ENCODE measurements around the gene AFF3. TPM values are rescaled to one million over a fixed set of nuclear protein-coding genes. Genes with fewer than 3 reads are reported as not detected.

Gene AFF3
- total and polyA plus RNA-seq, 10 of the 15 experiments (the other 5 are each of a cell fraction or from before 2014, with no cell fraction given): 0.26 to 5.5 (median 3.0) TPM

DNA sequence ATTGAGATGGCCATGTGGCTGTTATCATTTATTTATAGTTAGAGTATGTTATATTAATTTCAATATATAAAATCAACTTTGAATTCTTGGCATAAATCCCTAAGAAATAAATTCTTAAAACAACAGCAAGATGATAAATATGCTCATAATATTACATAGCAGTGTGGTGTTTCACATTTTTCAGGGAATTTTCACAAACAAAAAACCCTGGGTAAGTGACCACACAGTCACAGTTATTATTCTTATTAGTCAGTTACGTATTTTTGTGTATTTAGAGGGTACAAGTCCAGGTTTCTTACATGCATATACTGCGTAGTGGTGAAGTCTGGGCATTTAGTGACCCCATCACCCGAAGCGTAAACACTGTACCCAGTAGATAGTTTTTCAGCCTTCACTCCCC lies 363.1 kb downstream of the AFF3 start:
- BruUV-seq (replicated peaks): no TSS peak
- Histone ChIP-seq H4K20me1 (ENCODE audit: control insufficient read depth, insufficient read depth) (no peaks in the 10 kb centered on the region), H3K27me3 (replicated peaks in 1 of 2; ENCODE audit: control insufficient read depth in 2 of 2, insufficient read depth in 2 of 2, low read length in 1 of 2) (no peaks in the 10 kb centered on the region), H3K79me2 (ENCODE audit: control insufficient read depth, insufficient read depth, low read length) (no peaks in the 10 kb centered on the region), H3K9ac (ENCODE audit: control insufficient read depth, insufficient read depth, low read length) (no peak overlapping the region), H3K36me3 (ENCODE audit: control insufficient read depth in 2 of 2, insufficient read depth in 2 of 2, low read length in 1 of 2) (no peaks in the 10 kb centered on the region), H3K4me3 (no peak overlapping the region), H2AFZ (ENCODE audit: control insufficient read depth, low read depth, low read length) (no peak overlapping the region), H3K9me3 (replicated peaks; ENCODE audit: control insufficient read depth, insufficient read depth, low read length) (no peaks in the 10 kb centered on the region), H3K4me2 (ENCODE audit: control insufficient read depth, insufficient read depth) (no peak overlapping the region), H3K4me1 (ENCODE audit: control insufficient read depth, insufficient read depth, low read length) (no peaks in the 10 kb centered on the region), H3K27ac (ENCODE audit: control insufficient read depth, insufficient read depth) (no peak overlapping the region)
- ChIA-PET POLR2A (no interaction called here), RAD21 (ENCODE audit: unreplicated experiment) (no interaction called here), CTCF (no interaction called here), SMC1A (ENCODE audit: uncharacterized antibody, unreplicated experiment) (interaction anchor here (1.0 kb wide), 1 partner anchor 10 kb away, joined by 3 read pairs; no protein-coding TSS in a partner anchor)
- 71% methylated on average over 4 of the region's 4 CpGs for WGBS (ENCODE audit: insufficient coverage, insufficient replicate concordance, low lambda C conversion rate, missing lambda C conversion rate)
- FAIRE-seq: no peak
- no peak for ATAC-seq
- intact Hi-C loops (cut with micrococcal nuclease; ENCODE audit: unreplicated experiment) (no loop called here), in situ Hi-C loops (cut with MboI) (no loop called here)
- no peak for DNase-seq (ENCODE audit: low read depth, low spot score)
- TF ChIP-seq, protein P1, sequence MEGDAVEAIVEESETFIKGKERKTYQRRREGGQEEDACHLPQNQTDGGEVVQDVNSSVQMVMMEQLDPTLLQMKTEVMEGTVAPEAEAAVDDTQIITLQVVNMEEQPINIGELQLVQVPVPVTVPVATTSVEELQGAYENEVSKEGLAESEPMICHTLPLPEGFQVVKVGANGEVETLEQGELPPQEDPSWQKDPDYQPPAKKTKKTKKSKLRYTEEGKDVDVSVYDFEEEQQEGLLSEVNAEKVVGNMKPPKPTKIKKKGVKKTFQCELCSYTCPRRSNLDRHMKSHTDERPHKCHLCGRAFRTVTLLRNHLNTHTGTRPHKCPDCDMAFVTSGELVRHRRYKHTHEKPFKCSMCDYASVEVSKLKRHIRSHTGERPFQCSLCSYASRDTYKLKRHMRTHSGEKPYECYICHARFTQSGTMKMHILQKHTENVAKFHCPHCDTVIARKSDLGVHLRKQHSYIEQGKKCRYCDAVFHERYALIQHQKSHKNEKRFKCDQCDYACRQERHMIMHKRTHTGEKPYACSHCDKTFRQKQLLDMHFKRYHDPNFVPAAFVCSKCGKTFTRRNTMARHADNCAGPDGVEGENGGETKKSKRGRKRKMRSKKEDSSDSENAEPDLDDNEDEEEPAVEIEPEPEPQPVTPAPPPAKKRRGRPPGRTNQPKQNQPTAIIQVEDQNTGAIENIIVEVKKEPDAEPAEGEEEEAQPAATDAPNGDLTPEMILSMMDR (IDR thresholded peaks at IDR 0.05 in 2 of 3, conservative IDR thresholded peaks at IDR 0.05 in 1 of 3; ENCODE audit: control insufficient read depth in 2 of 3, extremely low read depth in 1 of 3, insufficient read depth in 1 of 3, low read depth in 3 of 3, low read length in 3 of 3): no peak
- no peak for TF ChIP-seq NFYA (IDR thresholded peaks at IDR 0.05; ENCODE audit: borderline replicate concordance, low read depth, low read length)
- no peak for TF ChIP-seq EP300 (IDR thresholded peaks at IDR 0.05; ENCODE audit: borderline replicate concordance in 1 of 2, control insufficient read depth in 1 of 2, low read depth in 2 of 2, low read length in 2 of 2)
- TF ChIP-seq, protein P2, sequence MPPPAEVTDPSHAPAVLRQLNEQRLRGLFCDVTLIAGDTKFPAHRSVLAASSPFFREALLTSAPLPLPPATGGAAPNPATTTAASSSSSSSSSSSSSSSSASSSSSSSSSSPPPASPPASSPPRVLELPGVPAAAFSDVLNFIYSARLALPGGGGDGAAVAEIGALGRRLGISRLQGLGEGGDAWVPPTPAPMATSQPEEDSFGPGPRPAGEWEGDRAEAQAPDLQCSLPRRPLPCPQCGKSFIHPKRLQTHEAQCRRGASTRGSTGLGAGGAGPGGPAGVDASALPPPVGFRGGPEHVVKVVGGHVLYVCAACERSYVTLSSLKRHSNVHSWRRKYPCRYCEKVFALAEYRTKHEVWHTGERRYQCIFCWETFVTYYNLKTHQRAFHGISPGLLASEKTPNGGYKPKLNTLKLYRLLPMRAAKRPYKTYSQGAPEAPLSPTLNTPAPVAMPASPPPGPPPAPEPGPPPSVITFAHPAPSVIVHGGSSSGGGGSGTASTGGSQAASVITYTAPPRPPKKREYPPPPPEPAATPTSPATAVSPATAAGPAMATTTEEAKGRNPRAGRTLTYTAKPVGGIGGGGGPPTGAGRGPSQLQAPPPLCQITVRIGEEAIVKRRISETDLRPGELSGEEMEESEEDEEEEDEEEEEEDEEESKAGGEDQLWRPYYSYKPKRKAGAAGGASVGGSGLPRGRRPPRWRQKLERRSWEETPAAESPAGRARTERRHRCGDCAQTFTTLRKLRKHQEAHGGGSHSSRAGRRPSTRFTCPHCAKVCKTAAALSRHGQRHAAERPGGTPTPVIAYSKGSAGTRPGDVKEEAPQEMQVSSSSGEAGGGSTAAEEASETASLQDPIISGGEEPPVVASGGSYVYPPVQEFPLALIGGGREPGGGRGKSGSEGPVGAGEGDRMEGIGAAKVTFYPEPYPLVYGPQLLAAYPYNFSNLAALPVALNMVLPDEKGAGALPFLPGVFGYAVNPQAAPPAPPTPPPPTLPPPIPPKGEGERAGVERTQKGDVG (CRISPR knock-in tag; IDR thresholded peaks at IDR 0.05): no peak
- TF ChIP-seq, protein P3, sequence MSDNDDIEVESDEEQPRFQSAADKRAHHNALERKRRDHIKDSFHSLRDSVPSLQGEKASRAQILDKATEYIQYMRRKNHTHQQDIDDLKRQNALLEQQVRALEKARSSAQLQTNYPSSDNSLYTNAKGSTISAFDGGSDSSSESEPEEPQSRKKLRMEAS (IDR thresholded peaks at IDR 0.05; ENCODE audit: low read depth, low read length): no peak
- TF ChIP-seq RFX5 (IDR thresholded peaks at IDR 0.05; ENCODE audit: low read depth, low read length): no peak
- no peak for TF ChIP-seq RCOR1 (conservative IDR thresholded peaks at IDR 0.05; ENCODE audit: low read depth, low read length)
- no peak for TF ChIP-seq PAX8 (IDR thresholded peaks at IDR 0.05)
- TF ChIP-seq, protein P4, sequence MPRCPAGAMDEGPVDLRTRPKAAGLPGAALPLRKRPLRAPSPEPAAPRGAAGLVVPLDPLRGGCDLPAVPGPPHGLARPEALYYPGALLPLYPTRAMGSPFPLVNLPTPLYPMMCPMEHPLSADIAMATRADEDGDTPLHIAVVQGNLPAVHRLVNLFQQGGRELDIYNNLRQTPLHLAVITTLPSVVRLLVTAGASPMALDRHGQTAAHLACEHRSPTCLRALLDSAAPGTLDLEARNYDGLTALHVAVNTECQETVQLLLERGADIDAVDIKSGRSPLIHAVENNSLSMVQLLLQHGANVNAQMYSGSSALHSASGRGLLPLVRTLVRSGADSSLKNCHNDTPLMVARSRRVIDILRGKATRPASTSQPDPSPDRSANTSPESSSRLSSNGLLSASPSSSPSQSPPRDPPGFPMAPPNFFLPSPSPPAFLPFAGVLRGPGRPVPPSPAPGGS (IDR thresholded peaks at IDR 0.05; ENCODE audit: borderline replicate concordance, insufficient read depth, low read depth, low read length, poor library complexity, severe bottlenecking): no peak
- no peak for TF ChIP-seq SMAD5 (IDR thresholded peaks at IDR 0.05; ENCODE audit: low read depth)
- TF ChIP-seq POLR2A (IDR thresholded peaks at IDR 0.05; ENCODE audit: low read depth, low read length): no peak
- no peak for TF ChIP-seq STAT3 (IDR thresholded peaks at IDR 0.05; ENCODE audit: low read depth, low read length)
- no peak for TF ChIP-seq ESRRA (IDR thresholded peaks at IDR 0.05; ENCODE audit: low read length)

All from GM12878 (cell line).